Right atrium auricular region (tissue), 2 donors: Measurements from ENCODE around the gene SLC25A45. TPM values are rescaled to one million over a fixed set of nuclear protein-coding genes. Genes with fewer than 3 reads are reported as not detected.
A peak's percentile ranks its signal among the peaks of the same experiment; 100 is the strongest.

Source experiments
- DNase-seq: peaks from one replicate; pipeline ENCODE4 v3.0.0-alpha.2; 2019; ENCODE audit warnings: low spot score
- H3K27ac ChIP-seq, 2 donors: fragments of 200-600 bp; sonication (generic); 1 replicate in 1 of 2; 2 replicates in 1 of 2; pipeline ENCODE4 v1.5.1; 2016 to 2019
- H3K27me3 ChIP-seq, 2 donors: fragments of 200-600 bp; sonication (generic); one replicate each; pipeline versions ENCODE4 v1.5.1 to v1.6.0; 2017 to 2019
- H3K36me3 ChIP-seq: fragments of 200-600 bp; sonication (generic); one replicate; pipeline ENCODE4 v1.5.1; 2016
- H3K4me1 ChIP-seq, 2 donors: fragments of 200-600 bp; sonication (generic); one replicate each; pipeline versions ENCODE4 v1.5.1 to v1.6.0; 2017 to 2019
- H3K4me3 ChIP-seq, 2 donors: fragments of 200-600 bp; sonication (generic); 1 replicate in 1 of 2; 2 replicates in 1 of 2; pipeline ENCODE4 v1.5.1; 2017 to 2019; ENCODE audit warnings: mild to moderate bottlenecking in 1 of 2, moderate library complexity in 1 of 2
- H3K9me3 ChIP-seq, 2 donors: fragments of 200-600 bp; sonication (generic); one replicate each; pipeline ENCODE4 v1.5.1; 2019
- total RNA-seq, 2 donors: library from RNA; depleted of rRNA; stranded (reverse); fragments of >200 nt; gene quantifications; one replicate each; pipeline ENCODE4 v1.1.0, GENCODE V29; 2016
- TF ChIP-seq, protein P1 (sequence below), 2 donors: fragments of 200-600 bp; sonication (generic); IDR thresholded peaks; one replicate each; pipeline ENCODE4 v1.5.1; 2019; ENCODE audit warnings: antibody characterized with exemption in 2 of 2

SLC25A45 gene
- total RNA-seq, 2 donors from 2014 or later, result 2.6 to 3.3 TPM

GRCh38 chr11:65354265-65355012, 28.0 kb downstream of the SLC25A45 start, which contains the start of gene TIGD3:
TSS of gene TIGD3 (plus strand) at chr11:65354751. CDS start at chr11:65355809, 1,058 bp downstream.
- TF ChIP-seq, protein P1, sequence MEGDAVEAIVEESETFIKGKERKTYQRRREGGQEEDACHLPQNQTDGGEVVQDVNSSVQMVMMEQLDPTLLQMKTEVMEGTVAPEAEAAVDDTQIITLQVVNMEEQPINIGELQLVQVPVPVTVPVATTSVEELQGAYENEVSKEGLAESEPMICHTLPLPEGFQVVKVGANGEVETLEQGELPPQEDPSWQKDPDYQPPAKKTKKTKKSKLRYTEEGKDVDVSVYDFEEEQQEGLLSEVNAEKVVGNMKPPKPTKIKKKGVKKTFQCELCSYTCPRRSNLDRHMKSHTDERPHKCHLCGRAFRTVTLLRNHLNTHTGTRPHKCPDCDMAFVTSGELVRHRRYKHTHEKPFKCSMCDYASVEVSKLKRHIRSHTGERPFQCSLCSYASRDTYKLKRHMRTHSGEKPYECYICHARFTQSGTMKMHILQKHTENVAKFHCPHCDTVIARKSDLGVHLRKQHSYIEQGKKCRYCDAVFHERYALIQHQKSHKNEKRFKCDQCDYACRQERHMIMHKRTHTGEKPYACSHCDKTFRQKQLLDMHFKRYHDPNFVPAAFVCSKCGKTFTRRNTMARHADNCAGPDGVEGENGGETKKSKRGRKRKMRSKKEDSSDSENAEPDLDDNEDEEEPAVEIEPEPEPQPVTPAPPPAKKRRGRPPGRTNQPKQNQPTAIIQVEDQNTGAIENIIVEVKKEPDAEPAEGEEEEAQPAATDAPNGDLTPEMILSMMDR (IDR thresholded peaks at IDR 0.05), result peak in 1 of 2 donors; percentile 13
- Histone ChIP-seq H3K27ac (peak within 1 kb of the TSS; percentile 28 to 59), H3K4me1 (peaks cover 0 to 24% of the 10 kb centered on the region in 2 donors), H3K9me3 (no peaks in the 10 kb centered on the region), H3K27me3 (no peaks in the 10 kb centered on the region), H3K36me3 (peaks cover 29% of the 10 kb centered on the region), H3K4me3 (peak within 1 kb of the TSS; percentile 56 to 84)
- DNase-seq, result peak; percentile 96

GRCh38 chr11:65353900-65354264, 28.6 kb downstream of the SLC25A45 start:
- peak overlapping the region; percentile 28 to 59 for H3K27ac ChIP-seq
- TF ChIP-seq, protein P1 (IDR thresholded peaks at IDR 0.05), result no peak
- no peaks in the 10 kb centered on the region for H3K9me3 ChIP-seq

GRCh38 chr11:65353376-65353775, 29.1 kb downstream of the SLC25A45 start:
- H3K4me3 ChIP-seq, result no peak overlapping the region
- no peak for DNase-seq
- H3K36me3 ChIP-seq, result peaks cover 40% of the 10 kb centered on the region
- peaks cover 0 to 24% of the 10 kb centered on the region in 2 donors for H3K4me1 ChIP-seq
- H3K9me3 ChIP-seq, result no peaks in the 10 kb centered on the region
- no peaks in the 10 kb centered on the region for H3K27me3 ChIP-seq
- TF ChIP-seq, protein P1 (IDR thresholded peaks at IDR 0.05), result no peak
- H3K27ac ChIP-seq, result no peak overlapping the region

More at GRCh38 chr11:65353900-65354264, 28.6 kb downstream of the SLC25A45 start:
- DNase-seq, result no peak
- H3K4me1 ChIP-seq, result peaks cover 0 to 24% of the 10 kb centered on the region in 2 donors
- peak overlapping the region; percentile 34 to 84 for H3K4me3 ChIP-seq
- peaks cover 35% of the 10 kb centered on the region for H3K36me3 ChIP-seq
- H3K27me3 ChIP-seq, result no peaks in the 10 kb centered on the region

DNA sequence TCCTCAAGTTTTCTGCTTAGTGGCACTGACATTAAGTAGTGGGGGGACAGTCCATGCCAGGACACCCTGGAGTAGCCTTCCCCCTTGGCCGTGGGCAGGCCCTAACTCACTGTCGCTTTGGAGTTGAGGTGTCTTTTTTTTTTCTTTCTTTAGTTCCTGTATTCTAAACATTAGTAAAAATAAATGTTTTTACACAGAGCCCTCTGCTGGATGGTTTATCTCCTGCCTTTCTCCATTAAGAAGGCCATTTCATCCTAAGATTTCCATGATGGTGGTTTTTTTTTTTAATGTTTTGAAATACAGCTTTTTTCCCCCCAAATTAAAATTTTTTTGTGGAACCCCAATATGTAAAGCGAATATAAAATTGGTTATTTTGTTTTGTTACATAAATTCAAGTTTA, 29.7 kb downstream of the SLC25A45 start:
- no peaks in the 10 kb centered on the region for H3K27me3 ChIP-seq
- no peak overlapping the region for H3K27ac ChIP-seq
- DNase-seq, result no peak
- TF ChIP-seq, protein P1 (IDR thresholded peaks at IDR 0.05), result peak in 1 of 2 donors; percentile 32
- peaks cover 0 to 24% of the 10 kb centered on the region in 2 donors for H3K4me1 ChIP-seq
- no peak overlapping the region for H3K4me3 ChIP-seq
- H3K36me3 ChIP-seq, result peaks cover 46% of the 10 kb centered on the region
- H3K9me3 ChIP-seq, result no peaks in the 10 kb centered on the region

- Histone ChIP-seq H3K27me3 (no peaks in the 10 kb centered on the region), H3K27ac (no peak overlapping the region), H3K9me3 (no peaks in the 10 kb centered on the region), H3K36me3 (peaks cover 59% of the 10 kb centered on the region), H3K4me3 (no peak overlapping the region), H3K4me1 (peaks cover 0 to 24% of the 10 kb centered on the region in 2 donors)
- TF ChIP-seq, protein P1 (IDR thresholded peaks at IDR 0.05), result no peak
- DNase-seq, result no peak
Observed at GRCh38 chr11:65351511-65351910, 30.9 kb downstream of the SLC25A45 start.
